GM12878 (cell line): ENCODE results near the gene PPP3CA. TPM values are rescaled to one million over a fixed set of nuclear protein-coding genes. Genes with fewer than 3 reads are reported as not detected.
"Not testable (repeated sequence)": the region's sequence is repeated elsewhere in the genome, so short reads cannot be mapped to it uniquely, and the experiment has no call there.

ENCODE experiments used
- ATAC-seq: fragments of 200-7000 bp; cut with Tn5 transposase; 3 replicates; pipeline ENCODE4 v1.9.1; 2020; ENCODE audit warnings: mild to moderate bottlenecking, moderate library complexity
- BruUV-seq: library from RNA; stranded (reverse); fragments of 400-500 nt; replicated peaks from 2 replicates; lab custom pipeline; 2021; lab: Mats Ljungman, UMichigan
- CTCF ChIA-PET: fragments of 300-600 bp; sonication (Branson Sonifier 250); formaldehyde crosslinking; extraction: SDS; loops from one replicate; lab custom pipeline; 2021; ENCODE audit warnings: inconsistent platforms; lab: Yijun Ruan, JAX
- POLR2A ChIA-PET: fragments of 350-600 bp; formaldehyde crosslinking; extraction: SDS; loops from one replicate; lab custom pipeline; 2021; ENCODE audit warnings: inconsistent platforms; lab: Charles Lee
- RAD21 ChIA-PET: fragments of 300-600 bp; sonication (Branson Sonifier 250); formaldehyde crosslinking; loops from one replicate; lab custom pipeline; 2023; ENCODE audit warnings: antibody characterized with exemption; ENCODE audit not compliant: unreplicated experiment; lab: Charles Lee
- SMC1A ChIA-PET: fragments of 300-600 bp; sonication (Branson Sonifier 250); formaldehyde crosslinking; loops from one replicate; lab custom pipeline; 2023; ENCODE audit not compliant: unreplicated experiment, uncharacterized antibody; lab: Charles Lee
- DNase-seq: peaks from one replicate; pipeline ENCODE4 v3.0.0-alpha.2; 2011; ENCODE audit warnings: low read depth, low spot score
- FAIRE-seq: peaks from 3 replicates; lab custom pipeline; 2011; peaks lifted over from hg19 to GRCh38; lab: Jason Lieb, UNC
- H2AFZ ChIP-seq: 2 replicates; pipeline ENCODE4 v1.6.0; 2011; ENCODE audit warnings: low read depth, low read length, control low read depth; ENCODE audit not compliant: control insufficient read depth
- H3K27ac ChIP-seq: 2 replicates; pipeline ENCODE4 v1.5.1; 2011; ENCODE audit warnings: control low read depth; ENCODE audit not compliant: control insufficient read depth, insufficient read depth
- H3K27me3 ChIP-seq, 2 experiments: replicated peaks in 1 of 2; 2 replicates each; pipeline versions ENCODE4 v1.6.0 to v1.6.1; 2011; ENCODE audit warnings: low read length in 1 of 2; ENCODE audit not compliant: control insufficient read depth in 2 of 2, insufficient read depth in 2 of 2
- H3K36me3 ChIP-seq, 2 experiments: 2 replicates each; pipeline ENCODE4 v1.5.1; 2011; ENCODE audit warnings: low read length in 1 of 2; ENCODE audit not compliant: control insufficient read depth in 2 of 2, insufficient read depth in 2 of 2
- H3K4me1 ChIP-seq: 2 replicates; pipeline ENCODE4 v1.6.1; 2011; ENCODE audit warnings: mild to moderate bottlenecking, low read length, moderate library complexity, mixed read lengths; ENCODE audit not compliant: control insufficient read depth, insufficient read depth
- H3K4me2 ChIP-seq: 2 replicates; pipeline ENCODE4 v1.6.0; 2011; ENCODE audit warnings: control low read depth; ENCODE audit not compliant: control insufficient read depth, insufficient read depth
- H3K4me3 ChIP-seq: fragments of 200-600 bp; sonication (generic); 2 replicates; pipeline ENCODE4 v1.5.1; 2016
- H3K79me2 ChIP-seq: 2 replicates; pipeline ENCODE4 v1.6.0; 2011; ENCODE audit warnings: low read length; ENCODE audit not compliant: control insufficient read depth, insufficient read depth
- H3K9ac ChIP-seq: 2 replicates; pipeline ENCODE4 v1.8.0; 2011; ENCODE audit warnings: low read length, control low read depth, mixed read lengths; ENCODE audit not compliant: control insufficient read depth, insufficient read depth
- H3K9me3 ChIP-seq: replicated peaks from 3 replicates; pipeline ENCODE4 v1.5.1; 2011; ENCODE audit warnings: mild to moderate bottlenecking, low read length; ENCODE audit not compliant: control insufficient read depth, insufficient read depth
- H4K20me1 ChIP-seq: 2 replicates; pipeline ENCODE4 v1.6.0; 2011; ENCODE audit not compliant: control insufficient read depth, insufficient read depth
- ASH2L ChIP-seq: fragments of 300-600, 200-600 bp; sonication (generic); IDR thresholded peaks from 2 replicates; pipeline ENCODE4 v1.6.1; 2017; ENCODE audit warnings: low read depth, mild to moderate bottlenecking, borderline replicate concordance
- CHD1 ChIP-seq: IDR thresholded peaks from 2 replicates; pipeline ENCODE4 v1.6.1; 2012; ENCODE audit warnings: low read depth, low read length, improper control_type of control experiment
- KLF5 ChIP-seq: fragments of 450-650 bp; IDR thresholded peaks from 2 replicates; pipeline ENCODE4 v1.6.1; 2014; ENCODE audit warnings: mild to moderate bottlenecking; ENCODE audit not compliant: partially characterized antibody
- LARP7 ChIP-seq: fragments of 450-650 bp; IDR thresholded peaks from 2 replicates; pipeline ENCODE4 v1.6.1; 2017; ENCODE audit warnings: mild to moderate bottlenecking
- MTA3 ChIP-seq: IDR thresholded peaks from 2 replicates; pipeline ENCODE4 v1.6.1; 2012; ENCODE audit warnings: low read length, inconsistent platforms, borderline replicate concordance
- MXI1 ChIP-seq: fragments of 150-350 bp; IDR thresholded peaks from 2 replicates; pipeline ENCODE4 v1.6.1; 2011; ENCODE audit warnings: low read depth, mild to moderate bottlenecking, inconsistent platforms, low read length, improper control_type of control experiment
- PAX5 ChIP-seq: IDR thresholded peaks from 2 replicates; pipeline ENCODE4 v1.6.1; 2011; ENCODE audit warnings: low read depth, low read length, borderline replicate concordance
- POLR2A ChIP-seq: IDR thresholded peaks from 2 replicates; pipeline ENCODE4 v1.6.1; 2011; ENCODE audit warnings: low read depth, mild to moderate bottlenecking, low read length
- RCOR1 ChIP-seq: conservative IDR thresholded peaks from 2 replicates; pipeline ENCODE4 v1.6.1; 2012; ENCODE audit warnings: low read depth, low read length, improper control_type of control experiment
- SREBF2 ChIP-seq: IDR thresholded peaks from 2 replicates; pipeline ENCODE4 v1.6.1; 2012; ENCODE audit warnings: mild to moderate bottlenecking, low read length
- TCF7 ChIP-seq: IDR thresholded peaks from 2 replicates; pipeline ENCODE4 v1.6.1; 2014; ENCODE audit warnings: antibody characterized with exemption, borderline replicate concordance
- WGBS: methylation state at CpG from one replicate; pipeline ENCODE4 v1.1.6; 2016; ENCODE audit warnings: low lambda C conversion rate; ENCODE audit not compliant: insufficient replicate concordance, insufficient coverage; ENCODE audit errors: missing lambda C conversion rate; 5-methylcytosine and 5-hydroxymethylcytosine counted together
- in situ Hi-C: fragments of 300-500 bp; cut with MboI; formaldehyde crosslinking; loops from 9 replicates; pipeline ENCODE4 v1.14.3; 2018; ENCODE audit warnings: mixed read lengths
- intact Hi-C: fragments of 100-400 bp; cut with micrococcal nuclease; formaldehyde crosslinking; loops from one replicate; pipeline ENCODE4 v1.14.2; 2022; ENCODE audit not compliant: unreplicated experiment
- polyA plus RNA-seq, 11 experiments: library from polyadenylated mRNA; depleted of rRNA in 4 of 11; unstranded in 6 of 11; stranded (reverse) in 5 of 11; fragments of >200 nt; fragmentation: Nextera tagmentation in 4 of 11; fragmentation: Illumina TruSeq in 1 of 11; extraction: Ambion mirVana in 4 of 11; extraction: Trizol in 1 of 11; gene quantifications; 1 replicate in 1 of 11; 2 replicates in 10 of 11; pipeline versions ENCODE4 v1.2.1 to v1.2.3, GENCODE V29; 2011 to 2016; ENCODE audit warnings: inconsistent platforms in 2 of 11, missing spikeins in 2 of 11, low read depth in 1 of 11
- total RNA-seq, 4 experiments: library from RNA; depleted of rRNA in 3 of 4; stranded (reverse); fragments of >200 nt in 3 of 4; fragmentation: Illumina TruSeq in 1 of 4; extraction: Trizol in 1 of 4; gene quantifications; 2 replicates each; pipeline versions ENCODE4 v1.2.1 to v1.2.3, GENCODE V29; 2013 to 2021
- TF ChIP-seq, protein P1 (sequence below): IDR thresholded peaks from 2 replicates; pipeline ENCODE4 v1.6.1; 2011; ENCODE audit warnings: borderline replicate concordance, low read depth, mild to moderate bottlenecking, moderate library complexity, mixed read lengths, low read length; ENCODE audit not compliant: insufficient read depth; ENCODE audit errors: extremely low read length

PPP3CA gene
- total and polyA plus RNA-seq, 10 of the 15 experiments (the other 5 are each of a cell fraction or from before 2014, with no cell fraction given) = 0.33 to 9.0 (median 1.0) TPM

DNA sequence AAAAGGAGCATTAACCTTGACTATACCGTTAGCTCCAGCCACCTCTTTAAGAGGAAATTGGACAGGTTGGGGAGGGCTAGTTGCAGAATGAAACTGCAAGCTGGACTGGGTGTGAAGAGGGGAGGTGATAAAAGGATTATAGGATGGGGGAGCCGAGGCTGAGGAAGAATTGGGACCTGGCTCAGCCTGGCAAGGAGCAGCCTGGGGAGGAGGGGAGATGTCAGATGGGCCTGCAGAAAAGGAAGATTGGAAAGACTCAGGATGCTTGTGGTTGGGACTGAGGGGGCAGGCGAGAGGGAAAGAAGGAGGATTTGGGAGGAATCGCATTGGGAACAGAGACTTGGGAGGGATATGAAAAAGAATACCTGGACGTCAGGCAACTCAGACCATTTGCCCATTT is 351.7 kb downstream of the PPP3CA start:
- RAD21 ChIA-PET = no interaction called here

DNA sequence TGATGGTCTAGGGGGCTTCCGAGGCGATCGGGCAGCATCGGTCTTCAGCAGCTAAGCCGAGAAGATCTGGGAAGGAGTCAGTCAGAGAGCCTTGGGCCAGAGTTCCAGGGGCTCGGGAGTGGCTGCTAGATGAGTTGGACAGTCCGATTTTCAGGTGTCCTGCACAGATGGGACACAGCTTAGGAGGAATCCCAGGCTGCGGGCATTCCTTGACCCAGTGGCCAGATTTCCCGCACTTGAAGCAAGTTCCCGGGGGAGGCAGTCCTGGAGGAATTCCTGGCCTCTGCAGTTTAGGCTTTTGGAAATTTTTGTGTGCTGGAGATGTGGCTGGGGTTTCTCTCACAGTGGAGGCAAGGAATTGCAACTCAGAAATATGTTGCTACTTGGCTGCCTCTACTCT is 352.3 kb downstream of the PPP3CA start:
- 79% methylated on average over 10 of the region's 10 CpGs for WGBS
- DNase-seq, in situ Hi-C loops, intact Hi-C loops, H3K79me2 ChIP-seq, H3K27me3 ChIP-seq, FAIRE-seq, H3K9me3 ChIP-seq, SMC1A ChIA-PET, H4K20me1 ChIP-seq, CTCF ChIA-PET, RAD21 ChIA-PET, H3K4me2 ChIP-seq, H3K36me3 ChIP-seq, H3K4me1 ChIP-seq, H3K9ac ChIP-seq, H2AFZ ChIP-seq, H3K27ac ChIP-seq, H3K4me3 ChIP-seq, BruUV-seq, ATAC-seq, POLR2A ChIA-PET: not testable (repeated sequence)

More for the DNA sequence above, 351.7 kb downstream of the PPP3CA start:
- H3K4me1 ChIP-seq = no peaks in the 10 kb centered on the region
- no peak for ATAC-seq
- H3K27me3 ChIP-seq = no peaks in the 10 kb centered on the region
- H3K79me2 ChIP-seq = no peaks in the 10 kb centered on the region
- H4K20me1 ChIP-seq = no peaks in the 10 kb centered on the region
- no peak for DNase-seq
- H3K27ac ChIP-seq = no peak overlapping the region
- ChIA-PET CTCF (no interaction called here), POLR2A (no interaction called here)
- no peak overlapping the region for H3K4me2 ChIP-seq
- no peak overlapping the region for H2AFZ ChIP-seq
- no peak overlapping the region for H3K9ac ChIP-seq
- H3K9me3 ChIP-seq = no peaks in the 10 kb centered on the region
- WGBS = 35% methylated on average over 5 of the region's 5 CpGs
- no peak for FAIRE-seq
- in situ Hi-C loops = no loop called here
- no peak for TF ChIP-seq RCOR1
- TF ChIP-seq ASH2L = no peak
- TF ChIP-seq, protein P1, sequence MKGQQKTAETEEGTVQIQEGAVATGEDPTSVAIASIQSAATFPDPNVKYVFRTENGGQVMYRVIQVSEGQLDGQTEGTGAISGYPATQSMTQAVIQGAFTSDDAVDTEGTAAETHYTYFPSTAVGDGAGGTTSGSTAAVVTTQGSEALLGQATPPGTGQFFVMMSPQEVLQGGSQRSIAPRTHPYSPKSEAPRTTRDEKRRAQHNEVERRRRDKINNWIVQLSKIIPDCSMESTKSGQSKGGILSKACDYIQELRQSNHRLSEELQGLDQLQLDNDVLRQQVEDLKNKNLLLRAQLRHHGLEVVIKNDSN = no peak
- no peak for TF ChIP-seq LARP7
- no peak for TF ChIP-seq POLR2A
- no peak for TF ChIP-seq KLF5
- TF ChIP-seq TCF7 = no peak
- TF ChIP-seq MXI1 = no peak
- TF ChIP-seq CHD1 = no peak
- TF ChIP-seq SREBF2 = no peak
- no peak for TF ChIP-seq PAX5
- TF ChIP-seq MTA3 = no peak
- TF ChIP-seq, all 136 proteins: peak for 0
- BruUV-seq = no TSS peak
- H3K4me3 ChIP-seq = no peak overlapping the region
- intact Hi-C loops = no loop called here
- H3K36me3 ChIP-seq = no peaks in the 10 kb centered on the region
- SMC1A ChIA-PET = no interaction called here
